ENCODE results near the gene EMILIN3.

- TF ChIP-seq, protein P1, sequence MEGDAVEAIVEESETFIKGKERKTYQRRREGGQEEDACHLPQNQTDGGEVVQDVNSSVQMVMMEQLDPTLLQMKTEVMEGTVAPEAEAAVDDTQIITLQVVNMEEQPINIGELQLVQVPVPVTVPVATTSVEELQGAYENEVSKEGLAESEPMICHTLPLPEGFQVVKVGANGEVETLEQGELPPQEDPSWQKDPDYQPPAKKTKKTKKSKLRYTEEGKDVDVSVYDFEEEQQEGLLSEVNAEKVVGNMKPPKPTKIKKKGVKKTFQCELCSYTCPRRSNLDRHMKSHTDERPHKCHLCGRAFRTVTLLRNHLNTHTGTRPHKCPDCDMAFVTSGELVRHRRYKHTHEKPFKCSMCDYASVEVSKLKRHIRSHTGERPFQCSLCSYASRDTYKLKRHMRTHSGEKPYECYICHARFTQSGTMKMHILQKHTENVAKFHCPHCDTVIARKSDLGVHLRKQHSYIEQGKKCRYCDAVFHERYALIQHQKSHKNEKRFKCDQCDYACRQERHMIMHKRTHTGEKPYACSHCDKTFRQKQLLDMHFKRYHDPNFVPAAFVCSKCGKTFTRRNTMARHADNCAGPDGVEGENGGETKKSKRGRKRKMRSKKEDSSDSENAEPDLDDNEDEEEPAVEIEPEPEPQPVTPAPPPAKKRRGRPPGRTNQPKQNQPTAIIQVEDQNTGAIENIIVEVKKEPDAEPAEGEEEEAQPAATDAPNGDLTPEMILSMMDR (IDR thresholded peaks at IDR 0.05; ENCODE audit: control extremely low read depth in 1 of 3, insufficient read depth in 1 of 3, low read depth in 1 of 3, low read length in 3 of 3), result no peak
- TF ChIP-seq TBP (IDR thresholded peaks at IDR 0.05; ENCODE audit: low read depth, low read length) (no peak), CBX8 (IDR thresholded peaks at IDR 0.05; ENCODE audit: borderline replicate concordance, low read depth, low read length) (no peak), CEBPB (IDR thresholded peaks at IDR 0.05; ENCODE audit: low read depth, low read length) (no peak), BCL11A (IDR thresholded peaks at IDR 0.05; ENCODE audit: low read depth in 2 of 2, low read length in 2 of 2) (no peak), EZH2 (IDR thresholded peaks at IDR 0.05; ENCODE audit: low read depth, low read length, severe bottlenecking) (no peak), GTF2F1 (IDR thresholded peaks at IDR 0.05; ENCODE audit: borderline replicate concordance, low read depth, low read length) (no peak), EGR1 (IDR thresholded peaks at IDR 0.05; ENCODE audit: borderline replicate concordance, low read depth, low read length) (no peak)
- TF ChIP-seq, protein P2, sequence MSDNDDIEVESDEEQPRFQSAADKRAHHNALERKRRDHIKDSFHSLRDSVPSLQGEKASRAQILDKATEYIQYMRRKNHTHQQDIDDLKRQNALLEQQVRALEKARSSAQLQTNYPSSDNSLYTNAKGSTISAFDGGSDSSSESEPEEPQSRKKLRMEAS (IDR thresholded peaks at IDR 0.05), result no peak
Observed at GRCh38 chr20:41336711-41337492, 29.7 kb downstream of the EMILIN3 start.

Measured in H1 (cell line).